ENCODE measurements around the gene C4A. TPM values are rescaled to one million over a fixed set of nuclear protein-coding genes. Genes with fewer than 3 reads are reported as not detected.
"Not testable (repeated sequence)": the region's sequence is repeated elsewhere in the genome, so short reads cannot be mapped to it uniquely, and the experiment has no call there.

C4A gene
- total RNA-seq, 6 donors from 2014 or later: 89.8 to 217 (median 139) TPM

DNA sequence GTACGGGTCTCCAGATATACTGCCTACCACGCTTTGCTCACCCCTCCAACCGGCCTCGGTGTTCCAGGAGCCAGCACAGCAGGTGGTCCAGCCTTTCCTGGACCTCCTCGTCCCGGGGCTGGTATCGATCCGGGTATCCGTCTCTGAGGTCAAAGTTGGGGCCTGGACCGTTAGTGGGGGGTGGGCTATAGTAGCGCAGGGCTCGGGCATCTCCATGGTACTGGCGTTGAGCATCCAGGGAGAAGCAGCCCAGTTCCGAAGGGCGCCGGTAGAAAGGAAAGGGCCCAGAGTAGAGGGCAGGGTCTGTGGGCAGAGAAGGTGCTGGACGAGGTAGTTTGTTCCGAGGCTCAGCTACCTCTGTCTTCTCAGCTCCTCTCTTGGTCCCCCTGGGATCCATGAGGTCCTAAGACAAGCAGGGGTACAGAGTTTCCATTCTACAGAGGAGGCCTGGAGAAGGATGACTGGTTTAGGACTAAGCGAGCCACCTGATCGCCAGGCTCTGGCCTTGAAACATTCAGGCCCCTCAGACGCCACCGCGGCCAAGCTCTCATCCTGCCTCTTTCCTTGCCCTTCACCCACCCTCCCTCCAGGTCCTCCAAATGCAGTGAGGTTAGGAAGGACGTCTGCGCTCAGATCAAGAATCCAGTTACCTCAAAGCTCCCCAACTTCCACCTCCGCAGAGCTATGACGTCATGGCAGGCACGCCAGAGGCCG is 10.4 kb upstream of the C4A start:
- 31 to 44% methylated on average over 12 to 29 of the region's 29 CpGs for WGBS, 2 donors

DNA sequence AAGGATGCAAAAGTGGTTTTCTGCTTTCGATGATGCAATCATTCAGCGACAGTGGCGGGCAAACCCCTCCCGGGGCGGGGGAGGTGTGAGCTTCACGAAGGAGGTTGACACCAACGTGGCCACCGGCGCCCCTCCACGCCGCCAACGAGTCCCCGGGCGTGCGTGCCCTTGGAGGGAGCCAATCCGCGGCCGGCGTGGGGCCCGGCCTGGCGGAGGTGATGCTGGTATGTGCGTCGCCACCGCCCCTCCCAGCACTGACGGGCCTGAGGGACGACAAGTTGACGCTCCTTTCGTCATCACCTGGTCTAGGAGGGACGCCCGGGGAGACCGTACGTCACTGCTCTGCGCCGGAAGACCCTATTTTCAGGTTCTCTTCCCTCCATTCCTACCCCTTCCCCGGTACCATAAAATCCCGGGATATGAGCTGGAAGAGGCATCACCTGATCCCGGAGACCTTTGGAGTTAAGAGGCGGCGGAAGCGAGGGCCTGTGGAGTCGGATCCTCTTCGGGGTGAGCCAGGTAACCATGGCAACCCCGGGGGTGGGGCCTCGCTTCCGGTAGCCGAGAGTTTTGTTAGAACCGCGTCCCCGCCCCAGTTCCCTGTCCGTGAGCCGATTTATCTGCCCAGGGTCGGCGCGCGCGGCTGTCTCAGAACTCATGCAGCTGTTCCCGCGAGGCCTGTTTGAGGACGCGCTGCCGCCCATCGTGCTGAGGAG is 9.7 kb upstream of the C4A start, which contains the start of gene DXO:
TSS of gene DXO (minus strand) at position 146 of the 716 bp plus-strand sequence. CDS start 463 bp downstream, outside the sequence.
- Histone ChIP-seq H3K9me3 (no peaks in the 10 kb centered on the region), H3K27ac (peak within 1 kb of the TSS; percentile 96 to 99 (median 97)), H3K4me1 (peaks cover 24 to 47% (median 30%) of the 10 kb centered on the region in 4 donors), H3K27me3 (no peaks in the 10 kb centered on the region), H3K36me3 (peaks cover 17 to 41% (median 32%) of the 10 kb centered on the region in 4 donors), H3K4me3 (peak within 1 kb of the TSS; percentile 55 to 88 (median 82))
- DNase-seq: peak; percentile 97 to 98
- peak; percentile 96 to 97 for ATAC-seq (ENCODE audit: low FRiP score in 2 of 2)
- TF ChIP-seq POLR2AphosphoS5 (IDR thresholded peaks at IDR 0.05) (peak; percentile 84 to 88), EP300 (IDR thresholded peaks at IDR 0.05) (peak in 1 of 4 donors; percentile 36), POLR2A (IDR thresholded peaks at IDR 0.05) (peak in 3 of 4 donors; percentile 40 to 74 (median 50))
- TF ChIP-seq, protein P1, sequence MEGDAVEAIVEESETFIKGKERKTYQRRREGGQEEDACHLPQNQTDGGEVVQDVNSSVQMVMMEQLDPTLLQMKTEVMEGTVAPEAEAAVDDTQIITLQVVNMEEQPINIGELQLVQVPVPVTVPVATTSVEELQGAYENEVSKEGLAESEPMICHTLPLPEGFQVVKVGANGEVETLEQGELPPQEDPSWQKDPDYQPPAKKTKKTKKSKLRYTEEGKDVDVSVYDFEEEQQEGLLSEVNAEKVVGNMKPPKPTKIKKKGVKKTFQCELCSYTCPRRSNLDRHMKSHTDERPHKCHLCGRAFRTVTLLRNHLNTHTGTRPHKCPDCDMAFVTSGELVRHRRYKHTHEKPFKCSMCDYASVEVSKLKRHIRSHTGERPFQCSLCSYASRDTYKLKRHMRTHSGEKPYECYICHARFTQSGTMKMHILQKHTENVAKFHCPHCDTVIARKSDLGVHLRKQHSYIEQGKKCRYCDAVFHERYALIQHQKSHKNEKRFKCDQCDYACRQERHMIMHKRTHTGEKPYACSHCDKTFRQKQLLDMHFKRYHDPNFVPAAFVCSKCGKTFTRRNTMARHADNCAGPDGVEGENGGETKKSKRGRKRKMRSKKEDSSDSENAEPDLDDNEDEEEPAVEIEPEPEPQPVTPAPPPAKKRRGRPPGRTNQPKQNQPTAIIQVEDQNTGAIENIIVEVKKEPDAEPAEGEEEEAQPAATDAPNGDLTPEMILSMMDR (IDR thresholded peaks at IDR 0.05): peak in 2 of 6 experiments; percentile 14 to 17
- WGBS, 2 donors: 0% methylated on average over 1 to 43 of the region's 62 CpGs

More for the DNA sequence above, 10.4 kb upstream of the C4A start:
- ATAC-seq (ENCODE audit: low FRiP score in 2 of 2): peak in 1 of 2 donors; percentile 0
- peaks cover 24 to 47% (median 30%) of the 10 kb centered on the region in 4 donors for H3K4me1 ChIP-seq
- no peak for DNase-seq
- H3K27ac ChIP-seq: peak overlapping the region; percentile 96 to 99 (median 97)
- H3K4me3 ChIP-seq: peak overlapping the region; percentile 55 to 88 (median 82)
- TF ChIP-seq, protein P1 (IDR thresholded peaks at IDR 0.05): no peak
- peak in 1 of 4 donors; percentile 4 for TF ChIP-seq POLR2A (IDR thresholded peaks at IDR 0.05)
- peaks cover 21 to 48% (median 39%) of the 10 kb centered on the region in 4 donors for H3K36me3 ChIP-seq
- no peaks in the 10 kb centered on the region for H3K9me3 ChIP-seq
- H3K27me3 ChIP-seq: no peaks in the 10 kb centered on the region

DNA sequence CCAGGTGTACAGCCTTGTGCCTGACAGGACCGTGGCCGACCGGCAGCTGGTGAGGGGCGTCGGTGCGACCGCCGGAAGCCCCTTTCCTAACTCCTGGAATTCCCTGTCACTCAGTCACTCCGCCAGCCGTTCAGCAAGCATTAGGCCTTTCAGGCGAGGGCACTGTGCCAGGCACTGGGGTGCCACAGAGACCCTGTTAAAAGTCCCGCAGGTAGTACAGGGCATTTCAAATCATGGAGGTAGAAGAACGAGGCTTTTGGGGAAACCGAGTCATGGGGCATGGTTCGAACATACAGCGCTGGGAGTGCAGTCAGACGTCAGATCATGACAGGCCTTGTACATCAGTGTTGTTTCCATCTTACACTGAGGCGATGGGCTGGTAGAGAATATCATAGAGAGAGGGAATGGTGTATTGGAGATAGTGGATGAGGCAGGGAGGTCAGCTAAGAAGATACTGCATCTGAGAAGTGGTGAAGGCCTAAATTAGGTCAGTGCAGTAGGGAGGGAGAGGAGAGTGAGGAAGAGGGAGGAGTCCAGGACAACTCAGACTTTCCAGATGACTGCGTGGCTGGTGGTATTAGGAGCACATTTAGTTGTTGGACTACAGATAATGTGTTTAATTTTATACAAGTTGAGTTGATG is 9.0 kb upstream of the C4A start:
- DNase-seq: no peak
- Histone ChIP-seq H3K9me3 (no peaks in the 10 kb centered on the region), H3K4me3 (peak overlapping the region; percentile 55 to 88 (median 82)), H3K27ac (peak overlapping the region; percentile 96 to 99 (median 97)), H3K36me3 (peaks cover 13 to 34% (median 25%) of the 10 kb centered on the region in 4 donors), H3K27me3 (no peaks in the 10 kb centered on the region), H3K4me1 (peaks cover 24 to 47% (median 30%) of the 10 kb centered on the region in 4 donors)
- TF ChIP-seq POLR2AphosphoS5 (IDR thresholded peaks at IDR 0.05) (no peak), POLR2A (IDR thresholded peaks at IDR 0.05) (no peak), EP300 (IDR thresholded peaks at IDR 0.05) (no peak)
- TF ChIP-seq, protein P1 (IDR thresholded peaks at IDR 0.05): no peak
- ATAC-seq (ENCODE audit: low FRiP score in 2 of 2): peak in 1 of 2 donors; percentile 55
- 11 to 12% methylated on average over 13 to 14 of the region's 19 CpGs for WGBS, 2 donors

GRCh38 chr6:31976065-31976464 is 5.8 kb upstream of the C4A start:
- ATAC-seq (ENCODE audit: low FRiP score in 2 of 2); H3K27me3 ChIP-seq; H3K27ac ChIP-seq; H3K4me3 ChIP-seq; H3K9me3 ChIP-seq: not testable (repeated sequence)
- Histone ChIP-seq H3K4me1 (peaks cover 18 to 29% (median 20%) of the 10 kb centered on the region in 4 donors), H3K36me3 (peaks cover 7 to 16% (median 10%) of the 10 kb centered on the region in 4 donors)
- 97% methylated on average over 19 of the region's 30 CpGs; no CpG with 5 or more reads in 1 of the 2 donors for WGBS, 2 donors
- peak in 1 of 2 donors; percentile 84 for DNase-seq
